Thyroid gland (tissue), 4 donors: ENCODE measurements around the gene EPB41L1. TPM values are rescaled to one million over a fixed set of nuclear protein-coding genes. Genes with fewer than 3 reads are reported as not detected.

Experiments
- DNase-seq, 2 donors: peaks; one replicate each; pipeline ENCODE4 v3.0.0-alpha.2; 2019
- H3K27ac ChIP-seq, 3 donors: fragments of 200-600 bp; sonication (generic); 1 replicate in 2 of 3; 2 replicates in 1 of 3; pipeline ENCODE4 v1.5.1; 2016 to 2019; ENCODE audit warnings: mild to moderate bottlenecking in 1 of 3, moderate library complexity in 1 of 3
- H3K27me3 ChIP-seq: fragments of 200-600 bp; sonication (generic); one replicate; pipeline ENCODE4 v1.5.1; 2019
- H3K36me3 ChIP-seq, 2 donors: fragments of 200-600 bp; sonication (generic); one replicate each; pipeline ENCODE4 v1.5.1; 2016 to 2019
- H3K4me1 ChIP-seq, 2 donors: fragments of 200-600 bp; sonication (generic); one replicate each; pipeline ENCODE4 v1.5.1; 2017 to 2019
- H3K4me3 ChIP-seq, 3 donors: fragments of 200-600 bp; sonication (generic); replicated peaks in 1 of 3; 1 replicate in 2 of 3; 2 replicates in 1 of 3; pipeline ENCODE4 v1.5.1; 2016; ENCODE audit warnings: mild to moderate bottlenecking in 1 of 3
- H3K9me3 ChIP-seq: fragments of 200-600 bp; sonication (generic); one replicate; pipeline ENCODE4 v1.5.1; 2017
- POLR2A ChIP-seq, 2 donors: fragments of 450-650 bp; IDR thresholded peaks; one replicate each; pipeline ENCODE4 v1.6.1; 2017; ENCODE audit warnings: antibody characterized with exemption in 2 of 2, mild to moderate bottlenecking in 2 of 2, moderate library complexity in 1 of 2
- WGBS, 2 donors: methylation state at CpG; one replicate each; pipeline ENCODE4 v1.1.5; 2017; 5-methylcytosine and 5-hydroxymethylcytosine counted together
- intact Hi-C: fragments of 100-400 bp; cut with DNase I; formaldehyde crosslinking; loops from one replicate; pipeline ENCODE4 v1.15.1; 2023
- total RNA-seq, 4 donors: library from RNA; depleted of rRNA; stranded (reverse); fragments of >200 nt; gene quantifications; one replicate each; pipeline ENCODE4 v1.2.3, GENCODE V29; 2016
- TF ChIP-seq, protein P1 (sequence below), 6 experiments: fragments of 200-600 bp in 3 of 6; fragments of 450-650 bp in 3 of 6; sonication (generic) in 3 of 6; IDR thresholded peaks; one replicate each; pipeline ENCODE4 v1.5.1; 2016 to 2019; ENCODE audit warnings: antibody characterized with exemption in 6 of 6, mild to moderate bottlenecking in 2 of 6, inconsistent platforms in 1 of 6, moderate library complexity in 1 of 6

Gene EPB41L1
- total RNA-seq, 4 donors from 2014 or later = 15.4 to 75.2 (median 42.3) TPM

DNA sequence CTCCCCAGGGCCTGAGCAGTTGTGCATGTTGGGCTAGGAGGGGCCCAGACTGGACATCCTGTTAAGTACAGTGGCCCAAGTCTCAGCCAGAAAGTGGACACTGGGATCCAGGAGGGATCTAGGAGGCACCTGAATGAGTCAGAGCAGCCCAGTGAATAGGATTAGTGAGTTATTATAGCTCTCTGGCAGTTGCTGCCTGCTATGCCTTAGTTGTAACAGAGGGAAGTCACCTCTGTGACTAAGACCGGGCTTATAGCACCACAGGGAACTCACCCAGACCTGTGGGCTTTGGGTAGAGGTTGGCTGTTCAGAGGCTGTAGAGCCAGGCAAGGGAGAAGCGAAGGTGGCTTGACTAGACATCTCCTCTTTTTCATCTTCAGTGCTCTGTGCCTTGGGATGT, 42.7 kb downstream of the EPB41L1 start:
- Histone ChIP-seq H3K36me3 (peaks cover 5 to 16% of the 10 kb centered on the region in 2 donors), H3K27ac (no peak overlapping the region), H3K4me1 (no peaks in the 10 kb centered on the region), H3K4me3 (no peak overlapping the region), H3K9me3 (no peaks in the 10 kb centered on the region), H3K27me3 (no peaks in the 10 kb centered on the region)
- intact Hi-C loops = loop anchor here (5.0 kb wide), 2 partner anchors 40 to 200 kb away; no protein-coding TSS in a partner anchor
- WGBS, 2 donors = 95 to 100% methylated on average over 2 of the region's 2 CpGs
- TF ChIP-seq, protein P1, sequence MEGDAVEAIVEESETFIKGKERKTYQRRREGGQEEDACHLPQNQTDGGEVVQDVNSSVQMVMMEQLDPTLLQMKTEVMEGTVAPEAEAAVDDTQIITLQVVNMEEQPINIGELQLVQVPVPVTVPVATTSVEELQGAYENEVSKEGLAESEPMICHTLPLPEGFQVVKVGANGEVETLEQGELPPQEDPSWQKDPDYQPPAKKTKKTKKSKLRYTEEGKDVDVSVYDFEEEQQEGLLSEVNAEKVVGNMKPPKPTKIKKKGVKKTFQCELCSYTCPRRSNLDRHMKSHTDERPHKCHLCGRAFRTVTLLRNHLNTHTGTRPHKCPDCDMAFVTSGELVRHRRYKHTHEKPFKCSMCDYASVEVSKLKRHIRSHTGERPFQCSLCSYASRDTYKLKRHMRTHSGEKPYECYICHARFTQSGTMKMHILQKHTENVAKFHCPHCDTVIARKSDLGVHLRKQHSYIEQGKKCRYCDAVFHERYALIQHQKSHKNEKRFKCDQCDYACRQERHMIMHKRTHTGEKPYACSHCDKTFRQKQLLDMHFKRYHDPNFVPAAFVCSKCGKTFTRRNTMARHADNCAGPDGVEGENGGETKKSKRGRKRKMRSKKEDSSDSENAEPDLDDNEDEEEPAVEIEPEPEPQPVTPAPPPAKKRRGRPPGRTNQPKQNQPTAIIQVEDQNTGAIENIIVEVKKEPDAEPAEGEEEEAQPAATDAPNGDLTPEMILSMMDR (IDR thresholded peaks at IDR 0.05) = no peak
- no peak for TF ChIP-seq POLR2A (IDR thresholded peaks at IDR 0.05)
- no peak for DNase-seq

DNA sequence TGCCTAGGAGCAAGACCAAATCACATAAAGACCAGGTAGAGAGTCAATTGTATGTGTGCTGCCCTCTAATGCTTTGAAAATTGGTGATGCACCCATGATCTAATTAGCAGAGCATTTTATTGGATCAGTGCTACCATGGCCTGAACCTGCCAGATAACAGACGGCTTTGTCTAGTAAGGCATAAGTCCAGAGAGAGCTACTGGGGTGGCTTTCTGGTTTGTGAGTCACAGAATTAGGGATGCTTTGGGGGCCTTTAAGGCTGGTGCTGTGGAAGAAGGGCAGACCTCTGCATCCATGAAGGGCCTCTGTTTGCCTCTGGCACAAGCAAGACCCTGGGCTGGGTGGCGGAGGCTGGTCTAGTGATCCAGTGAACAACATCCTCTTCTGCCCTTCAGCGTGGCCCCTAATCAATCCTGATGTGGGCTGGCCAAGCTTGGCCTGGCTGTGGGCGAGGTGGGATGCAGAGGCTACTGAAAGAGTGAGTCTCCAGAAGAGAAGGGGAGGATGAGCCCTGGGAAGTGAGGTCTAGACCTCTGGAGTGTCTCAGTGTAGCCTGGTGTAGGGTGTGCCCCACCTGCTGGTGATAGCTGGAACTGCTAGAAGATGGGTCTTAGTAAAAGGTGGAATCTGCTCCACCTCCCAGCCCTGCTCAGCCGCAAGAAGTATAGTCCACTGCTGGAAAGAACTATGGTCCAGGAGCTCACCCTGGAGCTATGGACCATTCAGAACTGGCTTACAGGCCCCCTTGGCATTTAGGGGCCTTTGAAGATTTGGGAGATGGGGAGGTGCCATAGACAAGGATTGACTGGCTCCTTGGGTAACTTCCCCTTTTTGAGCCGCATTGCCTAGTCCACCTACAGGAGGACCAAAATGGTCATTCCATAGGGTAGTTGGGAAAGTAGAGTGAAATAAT, 45.1 kb downstream of the EPB41L1 start:
- peak; percentile 86 to 88 for DNase-seq
- intact Hi-C loops = loop anchor here (5.0 kb wide), 2 partner anchors 42 to 202 kb away; no protein-coding TSS in a partner anchor
- Histone ChIP-seq H3K4me3 (no peak overlapping the region), H3K27me3 (no peaks in the 10 kb centered on the region), H3K27ac (no peak overlapping the region), H3K36me3 (peaks cover 2 to 7% of the 10 kb centered on the region in 2 donors), H3K9me3 (no peaks in the 10 kb centered on the region), H3K4me1 (peaks cover 0 to 6% of the 10 kb centered on the region in 2 donors)
- 55 to 73% methylated on average over 3 to 6 of the region's 6 CpGs for WGBS, 2 donors
- TF ChIP-seq, protein P1 (IDR thresholded peaks at IDR 0.05) = peak; percentile 61 to 94 (median 84)
- no peak for TF ChIP-seq POLR2A (IDR thresholded peaks at IDR 0.05)

DNA sequence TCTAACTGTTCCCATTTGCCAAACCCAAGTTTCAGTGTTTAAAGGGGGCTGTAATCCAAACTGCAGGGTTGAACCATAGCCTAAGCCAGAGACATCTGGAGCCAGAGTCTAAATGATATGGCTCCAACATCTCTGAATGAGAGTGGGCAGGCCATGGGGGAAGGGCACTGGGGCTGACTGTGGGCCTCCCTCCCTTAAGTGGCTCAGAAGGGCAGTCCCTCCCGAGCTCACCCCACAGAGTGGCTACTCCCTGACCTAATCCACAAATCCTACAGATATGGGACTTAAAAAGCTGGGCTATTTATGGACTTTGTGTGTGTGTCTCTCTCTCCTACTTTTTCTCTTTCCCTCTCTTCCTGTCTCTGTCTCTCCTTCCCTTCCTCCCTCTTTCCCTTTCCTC, 45.9 kb downstream of the EPB41L1 start:
- WGBS, 2 donors = 100% methylated on average over 1 of the region's 1 CpG
- H3K4me1 ChIP-seq = peaks cover 0 to 6% of the 10 kb centered on the region in 2 donors
- H3K9me3 ChIP-seq = no peaks in the 10 kb centered on the region
- DNase-seq = no peak
- no peaks in the 10 kb centered on the region for H3K27me3 ChIP-seq
- intact Hi-C loops = no loop called here
- H3K27ac ChIP-seq = no peak overlapping the region
- no peak overlapping the region for H3K4me3 ChIP-seq
- TF ChIP-seq POLR2A (IDR thresholded peaks at IDR 0.05) = no peak
- TF ChIP-seq, protein P1 (IDR thresholded peaks at IDR 0.05) = no peak
- H3K36me3 ChIP-seq = peaks cover 0 to 5% of the 10 kb centered on the region in 2 donors

DNA sequence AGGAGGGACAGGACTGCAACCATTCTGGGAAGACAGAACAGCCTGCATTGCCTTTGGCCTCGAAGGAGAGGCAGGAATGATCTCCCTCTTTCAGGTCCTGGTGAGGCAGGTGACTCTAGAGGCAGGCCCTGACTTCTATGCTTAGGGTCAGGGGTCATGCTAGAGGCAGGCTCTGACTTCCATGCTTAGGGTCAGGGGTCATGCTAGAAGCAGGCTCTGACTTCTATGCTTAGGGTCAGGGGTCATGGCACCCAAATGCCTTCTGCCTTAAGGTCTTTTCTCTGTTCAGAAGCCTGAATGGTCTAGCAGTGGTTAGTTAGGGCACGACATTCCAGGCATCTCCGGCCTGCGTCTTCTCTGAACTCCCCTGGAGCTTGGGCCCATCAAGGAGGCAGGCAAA, 46.7 kb downstream of the EPB41L1 start:
- DNase-seq = no peak
- H3K4me3 ChIP-seq = no peak overlapping the region
- 89 to 94% methylated on average over 3 to 4 of the region's 4 CpGs for WGBS, 2 donors
- H3K27ac ChIP-seq = no peak overlapping the region
- peaks cover 0 to 6% of the 10 kb centered on the region in 2 donors for H3K4me1 ChIP-seq
- peaks cover 4% of the 10 kb centered on the region in 2 donors for H3K36me3 ChIP-seq
- no peaks in the 10 kb centered on the region for H3K27me3 ChIP-seq
- TF ChIP-seq POLR2A (IDR thresholded peaks at IDR 0.05) = no peak
- TF ChIP-seq, protein P1 (IDR thresholded peaks at IDR 0.05) = no peak
- H3K9me3 ChIP-seq = no peaks in the 10 kb centered on the region
- intact Hi-C loops = no loop called here

DNA sequence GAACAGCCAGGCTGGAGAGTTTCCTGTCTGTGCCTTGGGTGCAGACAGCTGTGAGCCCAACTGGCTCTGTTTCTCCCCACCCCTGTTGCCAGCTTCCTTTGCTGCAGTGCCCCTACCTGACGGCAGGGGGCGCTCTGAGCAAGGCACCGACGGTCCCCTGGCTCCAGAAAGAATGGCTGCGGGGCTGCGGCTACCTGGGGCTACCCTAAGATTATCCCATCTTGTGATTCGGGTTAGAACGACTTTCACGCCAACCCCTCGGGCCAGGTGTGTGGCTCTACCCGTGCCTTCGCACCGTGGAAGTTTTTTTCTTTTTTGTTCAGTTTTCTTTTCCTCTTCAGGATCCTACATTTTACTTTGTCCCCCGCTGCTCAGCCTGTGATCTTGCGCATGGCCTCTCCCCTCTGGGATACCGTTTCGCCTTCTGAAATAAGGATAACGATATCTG, 48.4 kb downstream of the EPB41L1 start:
- H3K4me1 ChIP-seq = peaks cover 0 to 6% of the 10 kb centered on the region in 2 donors
- H3K36me3 ChIP-seq = peaks cover 4 to 7% of the 10 kb centered on the region in 2 donors
- TF ChIP-seq POLR2A (IDR thresholded peaks at IDR 0.05) = no peak
- TF ChIP-seq, protein P1 (IDR thresholded peaks at IDR 0.05) = peak; percentile 83 to 96 (median 88)
- H3K9me3 ChIP-seq = no peaks in the 10 kb centered on the region
- no peak overlapping the region for H3K27ac ChIP-seq
- no peaks in the 10 kb centered on the region for H3K27me3 ChIP-seq
- intact Hi-C loops = no loop called here
- no peak overlapping the region for H3K4me3 ChIP-seq
- 34 to 38% methylated on average over 18 of the region's 18 CpGs for WGBS, 2 donors
- peak; percentile 66 to 74 for DNase-seq
